HUES6 (cell line): ENCODE data around the gene PHKB.
"Not testable (repeated sequence)": the region's sequence is repeated elsewhere in the genome, so short reads cannot be mapped to it uniquely, and the experiment has no call there.

ENCODE experiments used
- H3K27ac ChIP-seq: 2 replicates; pipeline ENCODE4 v1.7.0; 2013; ENCODE audit warnings: low read depth, mild to moderate bottlenecking, low read length, inconsistent platforms
- H3K27me3 ChIP-seq: 2 replicates; pipeline ENCODE4 v1.6.1; 2013; ENCODE audit warnings: low read length; ENCODE audit not compliant: control insufficient read depth, insufficient read depth
- H3K36me3 ChIP-seq: 2 replicates; pipeline ENCODE4 v1.6.1; 2013; ENCODE audit warnings: low read length; ENCODE audit not compliant: control insufficient read depth, insufficient read depth
- H3K4me1 ChIP-seq: 2 replicates; pipeline ENCODE4 v1.6.1; 2013; ENCODE audit warnings: low read length; ENCODE audit not compliant: control insufficient read depth, insufficient read depth
- H3K4me3 ChIP-seq: 2 replicates; pipeline ENCODE4 v1.5.1; 2013; ENCODE audit warnings: low read depth, low read length
- H3K9ac ChIP-seq: one replicate; pipeline ENCODE4 v1.6.1; 2013; ENCODE audit warnings: mild to moderate bottlenecking, low read length
- H3K9me3 ChIP-seq: 2 replicates; pipeline ENCODE4 v1.6.1; 2013; ENCODE audit warnings: low read depth, low read length; ENCODE audit not compliant: control insufficient read depth, insufficient read depth

PHKB gene

DNA sequence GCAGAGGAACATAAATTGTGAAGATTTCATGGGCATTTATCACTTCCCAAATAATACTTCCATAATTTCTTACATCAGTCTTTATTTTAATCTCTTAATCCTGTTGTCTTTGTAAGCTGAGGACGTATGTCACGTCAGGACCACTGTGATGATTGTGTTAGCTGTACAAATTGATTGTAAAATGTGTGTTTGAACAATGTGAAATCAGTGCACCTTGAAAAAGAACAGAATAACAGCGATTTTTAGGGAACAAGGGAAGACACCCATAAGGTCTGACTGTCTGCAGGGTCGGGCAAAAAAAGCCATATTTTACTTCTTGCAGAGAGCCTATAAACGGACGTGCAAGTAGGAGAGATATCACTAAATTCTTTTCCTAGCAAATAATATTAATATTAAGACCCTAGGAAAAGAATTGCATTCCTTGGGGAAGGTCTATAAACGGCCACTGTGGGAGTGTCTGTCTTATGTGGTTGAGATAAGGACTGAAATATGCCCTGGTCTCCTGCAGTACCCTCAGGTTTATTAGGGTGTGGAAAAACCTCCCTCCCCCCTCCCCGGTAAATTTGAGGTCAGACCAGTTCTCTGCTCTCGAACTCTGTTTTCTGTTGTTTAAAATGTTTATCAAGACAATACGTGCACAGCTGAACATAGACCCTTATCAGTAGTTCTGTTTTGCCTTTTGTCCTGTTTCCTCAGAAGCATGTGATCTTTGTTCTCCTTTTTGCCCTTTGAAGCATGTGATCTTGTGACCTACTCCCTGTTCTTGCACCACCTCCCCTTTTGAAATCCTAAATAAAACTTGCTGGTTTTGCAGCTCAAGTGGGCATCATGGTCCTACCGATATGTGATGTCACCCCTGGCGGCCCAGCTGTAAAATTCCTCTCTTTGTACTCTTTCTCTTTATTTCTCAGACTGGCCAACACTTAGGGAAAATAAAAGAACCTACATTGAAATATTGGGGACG, 78.9 kb downstream of the PHKB start:
- not testable (repeated sequence) for H3K27me3 ChIP-seq, H3K9ac ChIP-seq, H3K4me3 ChIP-seq, H3K36me3 ChIP-seq, H3K27ac ChIP-seq, H3K4me1 ChIP-seq
- H3K9me3 ChIP-seq: peaks cover 29% of the 10 kb centered on the region

DNA sequence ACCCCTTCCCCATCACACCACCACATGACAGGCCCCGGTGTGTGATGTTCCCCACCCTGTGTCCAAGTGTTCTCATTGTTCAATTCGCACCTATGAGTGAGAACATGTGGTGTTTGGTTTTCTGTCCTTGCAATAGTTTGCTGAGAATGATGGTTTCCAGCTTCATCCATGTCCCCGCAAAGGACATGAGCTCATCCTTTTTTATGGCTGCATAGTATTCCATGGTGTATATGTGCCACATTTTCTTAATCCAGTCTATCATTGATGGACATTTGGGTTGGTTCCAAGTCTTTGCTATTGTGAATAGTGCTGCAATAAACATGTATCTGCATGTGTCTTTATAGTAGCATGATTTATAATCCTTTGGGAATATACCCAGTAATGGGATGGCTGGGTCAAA, 80.0 kb downstream of the PHKB start:
- not testable (repeated sequence) for H3K4me1 ChIP-seq, H3K4me3 ChIP-seq, H3K36me3 ChIP-seq, H3K27ac ChIP-seq, H3K27me3 ChIP-seq, H3K9ac ChIP-seq
- peaks cover 32% of the 10 kb centered on the region for H3K9me3 ChIP-seq

DNA sequence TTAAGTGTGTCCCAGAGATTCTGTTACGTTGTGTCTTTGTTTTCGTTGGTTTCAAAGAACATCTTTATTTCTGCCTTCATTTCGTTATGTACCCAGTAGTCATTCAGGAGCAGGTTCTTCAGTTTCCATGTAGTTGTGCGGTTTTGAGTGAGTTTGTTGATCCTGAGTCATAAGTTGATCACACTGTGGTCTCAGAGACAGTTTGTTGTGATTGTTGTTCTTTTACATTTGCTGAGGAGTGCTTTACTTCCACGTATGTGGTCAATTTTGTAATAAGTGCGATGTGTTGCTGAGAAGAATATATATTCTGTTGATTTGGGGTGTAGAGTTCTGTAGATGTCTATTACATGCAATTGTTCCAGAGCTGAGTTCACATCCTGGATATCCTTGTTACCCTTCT, 83.1 kb downstream of the PHKB start:
- H3K27ac ChIP-seq, H3K9ac ChIP-seq, H3K4me1 ChIP-seq, H3K4me3 ChIP-seq, H3K27me3 ChIP-seq: not testable (repeated sequence)
- Histone ChIP-seq H3K9me3 (peaks cover 41% of the 10 kb centered on the region), H3K36me3 (peaks cover 15% of the 10 kb centered on the region)

DNA sequence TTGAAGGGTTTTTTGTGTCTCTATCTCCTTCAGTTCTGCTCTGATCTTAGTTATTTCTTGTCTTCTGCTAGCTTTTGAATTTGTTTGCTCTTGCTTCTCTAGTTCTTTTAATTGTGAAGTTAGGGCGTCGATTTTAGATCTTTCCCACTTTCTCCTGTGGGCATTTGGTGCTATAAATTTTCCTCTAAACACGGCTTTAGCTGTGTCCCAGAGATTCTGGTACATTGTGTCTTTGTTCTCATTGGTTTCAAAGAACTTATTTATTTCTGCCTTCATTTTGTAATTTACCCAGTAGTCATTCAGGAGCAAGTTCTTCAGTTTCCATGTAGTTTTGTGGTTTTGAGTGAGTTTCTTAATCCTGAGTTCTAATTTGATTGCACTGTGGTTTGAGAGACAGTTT, 90.1 kb downstream of the PHKB start:
- not testable (repeated sequence) for H3K27ac ChIP-seq, H3K4me1 ChIP-seq, H3K4me3 ChIP-seq, H3K9ac ChIP-seq, H3K27me3 ChIP-seq
- peaks cover 20% of the 10 kb centered on the region for H3K36me3 ChIP-seq
- peaks cover 23% of the 10 kb centered on the region for H3K9me3 ChIP-seq

GRCh38 chr16:47551767-47552166, 90.6 kb downstream of the PHKB start:
- H3K4me3 ChIP-seq, H3K9ac ChIP-seq, H3K4me1 ChIP-seq, H3K27ac ChIP-seq, H3K27me3 ChIP-seq: not testable (repeated sequence)
- peaks cover 15% of the 10 kb centered on the region for H3K36me3 ChIP-seq
- peaks cover 17% of the 10 kb centered on the region for H3K9me3 ChIP-seq

- Histone ChIP-seq H3K27ac (no peak overlapping the region), H3K9ac (no peak overlapping the region), H3K27me3 (no peaks in the 10 kb centered on the region), H3K4me1 (no peaks in the 10 kb centered on the region), H3K36me3 (peaks cover 5% of the 10 kb centered on the region; the same call in 1 of the 2 replicates), H3K4me3 (no peak overlapping the region), H3K9me3 (peaks cover 6% of the 10 kb centered on the region)
Measured at GRCh38 chr16:47553853-47554564, 92.9 kb downstream of the PHKB start.

- H3K4me3 ChIP-seq, H3K27me3 ChIP-seq, H3K27ac ChIP-seq, H3K36me3 ChIP-seq, H3K9ac ChIP-seq, H3K4me1 ChIP-seq, H3K9me3 ChIP-seq: not testable (repeated sequence)
Measured at GRCh38 chr16:47554587-47554986, 93.5 kb downstream of the PHKB start.

- H3K36me3 ChIP-seq: peaks cover 4% of the 10 kb centered on the region
- H3K9me3 ChIP-seq: no peaks in the 10 kb centered on the region
- no peak overlapping the region for H3K27ac ChIP-seq
- no peaks in the 10 kb centered on the region for H3K4me1 ChIP-seq
- no peak overlapping the region for H3K9ac ChIP-seq
- no peaks in the 10 kb centered on the region for H3K27me3 ChIP-seq
- no peak overlapping the region for H3K4me3 ChIP-seq
Measured at GRCh38 chr16:47561286-47561685, 100.2 kb downstream of the PHKB start.

DNA sequence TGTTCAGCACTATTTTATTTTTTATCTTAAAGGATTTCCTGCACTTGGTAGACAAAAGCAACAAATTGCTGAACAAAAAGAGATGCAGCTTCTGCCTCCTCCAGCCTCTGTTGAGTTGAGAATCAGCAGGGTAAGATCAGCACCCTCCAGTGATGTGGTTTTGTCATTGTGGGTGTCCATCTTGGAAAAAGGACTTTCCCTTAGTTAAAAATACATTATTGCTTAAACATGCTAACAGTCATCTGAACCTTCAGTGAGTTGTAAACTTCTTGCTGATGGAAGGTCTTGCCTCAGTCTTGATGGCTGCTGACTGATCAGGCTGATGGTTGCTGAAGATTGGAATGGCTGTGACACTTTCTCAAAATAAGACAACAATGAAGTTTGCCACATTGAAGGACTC, 101.2 kb downstream of the PHKB start:
- H3K4me3 ChIP-seq: no peak overlapping the region
- peaks cover 8% of the 10 kb centered on the region for H3K36me3 ChIP-seq
- H3K9me3 ChIP-seq: no peaks in the 10 kb centered on the region
- no peak overlapping the region for H3K27ac ChIP-seq
- H3K9ac ChIP-seq: no peak overlapping the region
- H3K27me3 ChIP-seq: no peaks in the 10 kb centered on the region
- no peaks in the 10 kb centered on the region for H3K4me1 ChIP-seq

GRCh38 chr16:47565454-47565853, 104.3 kb downstream of the PHKB start:
- Histone ChIP-seq H3K4me3 (no peak overlapping the region), H3K27me3 (no peaks in the 10 kb centered on the region), H3K9me3 (no peaks in the 10 kb centered on the region), H3K27ac (no peak overlapping the region), H3K36me3 (peaks cover 8% of the 10 kb centered on the region), H3K9ac (no peak overlapping the region), H3K4me1 (no peaks in the 10 kb centered on the region)

GRCh38 chr16:47567321-47567720, 106.2 kb downstream of the PHKB start:
- Histone ChIP-seq H3K27me3 (no peaks in the 10 kb centered on the region), H3K9me3 (no peaks in the 10 kb centered on the region), H3K36me3 (peaks cover 8% of the 10 kb centered on the region), H3K27ac (no peak overlapping the region), H3K4me3 (no peak overlapping the region), H3K9ac (no peak overlapping the region), H3K4me1 (no peaks in the 10 kb centered on the region)
